Peyer's patch (tissue), 4 donors: ENCODE measurements around the gene SCN3A. TPM values are rescaled to one million over a fixed set of nuclear protein-coding genes. Genes with fewer than 3 reads are reported as not detected.

Source experiments
- DNase-seq, 3 donors: peaks; one replicate each; pipeline ENCODE4 v3.0.0-alpha.2; 2017 to 2019
- H3K27ac ChIP-seq, 4 donors: fragments of 200-600 bp; sonication (generic); one replicate each; pipeline ENCODE4 v1.5.1; 2016 to 2019
- H3K27me3 ChIP-seq, 2 donors: fragments of 200-600 bp; sonication (generic); one replicate each; pipeline ENCODE4 v1.5.1; 2019
- H3K36me3 ChIP-seq, 3 donors: fragments of 200-600 bp; sonication (generic); one replicate each; pipeline ENCODE4 v1.5.1; 2016 to 2019
- H3K4me1 ChIP-seq, 4 donors: fragments of 200-600 bp; sonication (generic); one replicate each; pipeline ENCODE4 v1.5.1; 2016 to 2019
- H3K4me3 ChIP-seq, 4 donors: fragments of 200-600 bp; sonication (generic); 1 replicate in 3 of 4; 2 replicates in 1 of 4; pipeline ENCODE4 v1.5.1; 2016 to 2019; ENCODE audit warnings: mild to moderate bottlenecking in 1 of 4
- H3K9me3 ChIP-seq, 4 donors: fragments of 200-600 bp; sonication (generic); one replicate each; pipeline ENCODE4 v1.5.1; 2016 to 2019; ENCODE audit warnings: mild to moderate bottlenecking in 1 of 4
- CTCF ChIP-seq, 6 experiments: fragments of 450-650 bp in 4 of 6; fragments of 200-600 bp in 2 of 6; sonication (generic) in 1 of 6; IDR thresholded peaks; one replicate each; pipeline ENCODE4 v1.5.1; 2017 to 2019; ENCODE audit warnings: antibody characterized with exemption in 6 of 6, mild to moderate bottlenecking in 3 of 6, moderate library complexity in 1 of 6
- POLR2A ChIP-seq, 2 donors: fragments of 450-650 bp; IDR thresholded peaks; one replicate each; pipeline ENCODE4 v1.5.1; 2017; ENCODE audit warnings: antibody characterized with exemption in 2 of 2, mild to moderate bottlenecking in 2 of 2, moderate library complexity in 2 of 2
- total RNA-seq, 4 donors: library from RNA; depleted of rRNA; stranded (reverse); fragments of >200 nt; gene quantifications; one replicate each; pipeline ENCODE4 v1.1.0, GENCODE V29; 2016

The SCN3A gene
- total RNA-seq, 4 donors from 2014 or later: 0.95 to 12.4 (median 1.2) TPM

DNA sequence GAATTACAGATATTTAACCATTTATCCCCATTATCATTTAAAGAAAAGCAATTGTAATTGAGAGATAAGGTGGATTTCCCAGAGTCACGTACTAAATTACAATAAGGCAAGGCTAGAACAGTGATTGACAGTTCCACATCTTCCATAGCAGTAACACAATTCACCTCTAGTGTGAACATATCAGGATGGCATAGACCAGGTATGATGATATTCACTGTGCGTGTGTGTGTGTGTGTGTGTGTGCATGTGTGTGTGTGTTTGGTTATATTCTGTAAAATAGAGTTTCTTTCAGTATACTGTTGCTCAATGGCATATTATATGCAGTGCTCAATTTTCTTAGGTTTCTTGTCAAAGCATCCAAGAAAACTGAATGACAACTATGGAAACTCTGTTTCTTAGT is 37.1 kb upstream of the SCN3A start:
- no peak for DNase-seq
- no peak for TF ChIP-seq POLR2A (IDR thresholded peaks at IDR 0.05)
- no peak for TF ChIP-seq CTCF (IDR thresholded peaks at IDR 0.05)
- H3K36me3 ChIP-seq: no peaks in the 10 kb centered on the region
- H3K9me3 ChIP-seq: no peaks in the 10 kb centered on the region
- H3K4me1 ChIP-seq: no peaks in the 10 kb centered on the region
- no peak overlapping the region for H3K4me3 ChIP-seq
- H3K27ac ChIP-seq: no peak overlapping the region
- no peaks in the 10 kb centered on the region for H3K27me3 ChIP-seq

GRCh38 chr2:165239856-165240515 is 36.1 kb upstream of the SCN3A start:
- no peak for DNase-seq
- no peaks in the 10 kb centered on the region for H3K36me3 ChIP-seq
- no peaks in the 10 kb centered on the region for H3K9me3 ChIP-seq
- no peaks in the 10 kb centered on the region for H3K4me1 ChIP-seq
- TF ChIP-seq POLR2A (IDR thresholded peaks at IDR 0.05) (no peak), CTCF (IDR thresholded peaks at IDR 0.05) (no peak)
- no peak overlapping the region for H3K27ac ChIP-seq
- H3K27me3 ChIP-seq: no peaks in the 10 kb centered on the region
- no peak overlapping the region for H3K4me3 ChIP-seq

- Histone ChIP-seq H3K9me3 (no peaks in the 10 kb centered on the region), H3K4me3 (no peak within 1 kb of the TSS), H3K27me3 (no peaks in the 10 kb centered on the region), H3K27ac (no peak within 1 kb of the TSS), H3K4me1 (no peaks in the 10 kb centered on the region), H3K36me3 (no peaks in the 10 kb centered on the region)
- no peak for TF ChIP-seq POLR2A (IDR thresholded peaks at IDR 0.05)
- peak in 5 of 6 experiments; percentile 35 to 50 (median 49) for TF ChIP-seq CTCF (IDR thresholded peaks at IDR 0.05)
- no peak for DNase-seq
Measured at GRCh38 chr2:165239230-165239629, 35.4 kb upstream of the SCN3A start, which contains the start of gene SCN2A. Gene SCN2A, plus strand, starts transcription at chr2:165239414. Its CDS starts 56,410 bp downstream, at chr2:165295824.

DNA sequence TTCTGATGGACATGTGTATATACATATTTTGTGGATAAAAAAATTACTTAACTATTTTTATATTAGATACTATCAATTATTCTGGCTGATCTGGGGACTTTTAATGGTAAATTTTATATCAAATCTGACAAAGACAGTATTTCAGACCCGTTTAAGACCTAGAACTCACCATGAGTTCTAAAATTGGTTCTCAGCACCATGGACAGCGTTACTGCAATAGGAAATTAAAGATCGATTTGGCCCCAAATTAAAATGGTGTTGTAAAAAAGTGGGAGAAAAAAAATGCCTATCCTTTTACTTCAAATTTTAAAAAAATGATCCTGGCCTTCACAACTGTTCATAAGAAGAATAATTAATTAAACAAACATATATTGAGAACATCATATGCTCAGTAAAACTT is 34.4 kb upstream of the SCN3A start:
- H3K27me3 ChIP-seq: no peaks in the 10 kb centered on the region
- no peaks in the 10 kb centered on the region for H3K9me3 ChIP-seq
- no peaks in the 10 kb centered on the region for H3K36me3 ChIP-seq
- TF ChIP-seq POLR2A (IDR thresholded peaks at IDR 0.05) (no peak), CTCF (IDR thresholded peaks at IDR 0.05) (no peak)
- H3K4me1 ChIP-seq: no peaks in the 10 kb centered on the region
- no peak for DNase-seq
- no peak overlapping the region for H3K27ac ChIP-seq
- no peak overlapping the region for H3K4me3 ChIP-seq

- no peaks in the 10 kb centered on the region for H3K36me3 ChIP-seq
- H3K4me3 ChIP-seq: no peak overlapping the region
- no peaks in the 10 kb centered on the region for H3K4me1 ChIP-seq
- DNase-seq: no peak
- H3K27ac ChIP-seq: no peak overlapping the region
- TF ChIP-seq POLR2A (IDR thresholded peaks at IDR 0.05) (no peak), CTCF (IDR thresholded peaks at IDR 0.05) (no peak)
- H3K9me3 ChIP-seq: no peaks in the 10 kb centered on the region
- no peaks in the 10 kb centered on the region for H3K27me3 ChIP-seq
Measured at GRCh38 chr2:165237056-165237455, 33.2 kb upstream of the SCN3A start.
